CD4-positive, alpha-beta T cell (primary cell): ENCODE results near the gene CLHC1. TPM values are rescaled to one million over a fixed set of nuclear protein-coding genes. Genes with fewer than 3 reads are reported as not detected.
"Not testable (repeated sequence)": the region's sequence is repeated elsewhere in the genome, so short reads cannot be mapped to it uniquely, and the experiment has no call there.

Experiments used
- ATAC-seq: fragments of 200-7000 bp; cut with Tn5 transposase; one replicate; pipeline ENCODE4 v1.10.0; 2022; ENCODE audit warnings: mild to moderate bottlenecking; ENCODE audit not compliant: poor library complexity
- CTCF ChIA-PET: fragments of 350-600 bp; sonication (Branson Sonifier 250); formaldehyde crosslinking; loops from one replicate; lab custom pipeline; 2021; ENCODE audit warnings: antibody characterized with exemption, inconsistent platforms; lab: Charles Lee
- POLR2A ChIA-PET: fragments of 350-600 bp; sonication (Branson Sonifier 250); formaldehyde crosslinking; loops from one replicate; lab custom pipeline; 2021; ENCODE audit warnings: antibody characterized with exemption, inconsistent platforms; lab: Charles Lee
- DNase-seq, 14 experiments: peaks; one replicate each; pipeline ENCODE4 v3.0.0-alpha.2; 2013 to 2020; ENCODE audit warnings: mixed read lengths in 2 of 14
- H3K27ac ChIP-seq, 2 donors: one replicate each; pipeline versions ENCODE4 v1.5.1 to v1.7.0; 2013; ENCODE audit warnings: low read length in 2 of 2, low read depth in 1 of 2, mild to moderate bottlenecking in 1 of 2
- H3K27me3 ChIP-seq, 2 experiments: 1 replicate in 1 of 2; 2 replicates in 1 of 2; pipeline versions ENCODE4 v1.6.1 to v1.7.0; 2013; ENCODE audit warnings: low read length in 2 of 2, control low read depth in 1 of 2, mild to moderate bottlenecking in 1 of 2, moderate library complexity in 1 of 2; ENCODE audit not compliant: insufficient read depth in 2 of 2, control insufficient read depth in 1 of 2
- H3K36me3 ChIP-seq: one replicate; pipeline ENCODE4 v1.6.1; 2013; ENCODE audit warnings: low read length, control low read depth; ENCODE audit not compliant: insufficient read depth
- H3K4me1 ChIP-seq: one replicate; pipeline ENCODE4 v1.6.1; 2013; ENCODE audit warnings: low read length, control low read depth; ENCODE audit not compliant: insufficient read depth
- H3K4me3 ChIP-seq: one replicate; pipeline ENCODE4 v1.5.1; 2013; ENCODE audit warnings: mild to moderate bottlenecking, low read length, moderate library complexity
- H3K9me3 ChIP-seq, 2 experiments: 1 replicate in 1 of 2; 2 replicates in 1 of 2; pipeline versions ENCODE4 v1.6.1 to v1.7.0; 2013; ENCODE audit warnings: low read length in 2 of 2, mild to moderate bottlenecking in 2 of 2, control low read depth in 1 of 2, moderate library complexity in 1 of 2; ENCODE audit not compliant: control insufficient read depth in 1 of 2, insufficient read depth in 1 of 2
- H3K27ac Mint-ChIP-seq: one replicate; pipeline ENCODE4 v1.8.0; 2020; ENCODE audit warnings: mixed read lengths
- H3K27me3 Mint-ChIP-seq: one replicate; pipeline ENCODE4 v1.8.0; 2021; ENCODE audit warnings: mixed read lengths
- H3K36me3 Mint-ChIP-seq: one replicate; pipeline ENCODE4 v1.8.0; 2021; ENCODE audit warnings: low read depth, mixed read lengths
- H3K4me1 Mint-ChIP-seq: one replicate; pipeline ENCODE4 v1.8.0; 2021; ENCODE audit warnings: low read depth, mixed read lengths
- H3K4me3 Mint-ChIP-seq: one replicate; pipeline ENCODE4 v1.8.0; 2020; ENCODE audit warnings: mild to moderate bottlenecking, mixed read lengths
- H3K9me3 Mint-ChIP-seq: one replicate; pipeline ENCODE4 v1.8.0; 2020; ENCODE audit warnings: mixed read lengths
- CTCF ChIP-seq: fragments of 200-600 bp; IDR thresholded peaks from one replicate; pipeline ENCODE4 v1.8.0; 2022; ENCODE audit warnings: antibody characterized with exemption, mild to moderate bottlenecking
- intact Hi-C, 2 experiments: fragments of 100-400 bp; cut with DNase I in 1 of 2; cut with micrococcal nuclease in 1 of 2; formaldehyde crosslinking; loops; one replicate each; pipeline versions ENCODE4 v1.15.1 to v1.9.0; 2023 to 2025; cut with DNase I, micrococcal nuclease
- total RNA-seq, 174 experiments: library from RNA in 2 of 174; stranded (reverse) in 2 of 174; gene quantifications; one replicate each; pipeline ENCODE4 v1.2.3 and lab custom pipeline; 2021 to 2026

Gene CLHC1
- total RNA-seq, 2 experiments from 2014 or later, result 4.4 TPM

GRCh38 chr2:55204536-55204935 lies 27.6 kb downstream of the CLHC1 start:
- no peaks in the 10 kb centered on the region for H3K4me1 ChIP-seq
- H3K36me3 ChIP-seq, result no peaks in the 10 kb centered on the region
- H3K27me3 ChIP-seq, result no peaks in the 10 kb centered on the region
- no peaks in the 10 kb centered on the region for H3K27me3 Mint-ChIP-seq
- H3K4me3 ChIP-seq, result no peak overlapping the region
- intact Hi-C loops, result no loop called here
- CTCF ChIA-PET, result no interaction called here
- H3K27ac Mint-ChIP-seq, result no peak overlapping the region
- POLR2A ChIA-PET, result no interaction called here
- no peak overlapping the region for H3K4me3 Mint-ChIP-seq
- DNase-seq (no peak), ATAC-seq (no peak)
- peaks cover 30% of the 10 kb centered on the region for H3K9me3 Mint-ChIP-seq
- no peaks in the 10 kb centered on the region for H3K4me1 Mint-ChIP-seq
- peaks cover 3 to 8% of the 10 kb centered on the region in 2 experiments for H3K9me3 ChIP-seq
- no peak for TF ChIP-seq CTCF
- H3K27ac ChIP-seq, result no peak overlapping the region
- H3K36me3 Mint-ChIP-seq, result peaks cover 41% of the 10 kb centered on the region

- Histone ChIP-seq H3K27me3 (no peaks in the 10 kb centered on the region), H3K27ac (no peak overlapping the region), H3K36me3 (no peaks in the 10 kb centered on the region), H3K9me3 (peaks cover 3 to 8% of the 10 kb centered on the region in 2 experiments), H3K4me1 (no peaks in the 10 kb centered on the region), H3K4me3 (no peak overlapping the region)
- Mint-ChIP-seq H3K27me3 (no peaks in the 10 kb centered on the region), H3K27ac (no peak overlapping the region), H3K4me3 (no peak overlapping the region), H3K36me3 (peaks cover 69% of the 10 kb centered on the region), H3K4me1 (no peaks in the 10 kb centered on the region), H3K9me3 (peaks cover 31% of the 10 kb centered on the region)
- intact Hi-C loops, result no loop called here
- TF ChIP-seq CTCF, result no peak
- ChIA-PET CTCF (no interaction called here), POLR2A (no interaction called here)
- ATAC-seq (no peak), DNase-seq (no peak)
Measured at GRCh38 chr2:55200416-55200815, 31.7 kb downstream of the CLHC1 start.

DNA sequence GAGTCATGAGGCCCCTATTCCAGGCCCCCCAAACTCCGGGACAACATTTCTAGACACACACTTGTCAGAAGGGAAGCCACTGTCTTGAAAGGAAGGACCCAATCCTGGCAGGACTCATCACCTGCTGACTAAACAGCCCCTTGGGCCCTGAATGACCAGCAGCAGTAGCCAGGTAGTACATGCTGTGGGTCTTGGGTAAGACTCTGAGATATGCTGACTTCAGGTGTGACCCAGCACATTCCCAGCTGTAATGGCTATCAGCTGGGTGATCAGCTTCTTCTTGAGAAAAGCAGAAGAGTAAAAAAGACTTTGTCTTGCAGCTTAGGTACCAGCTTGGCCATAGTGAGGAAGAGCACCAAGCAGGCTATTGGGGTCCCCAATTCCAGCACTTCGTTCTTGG lies 35.6 kb downstream of the CLHC1 start:
- Mint-ChIP-seq H3K27ac (no peak overlapping the region), H3K36me3 (peaks cover 53% of the 10 kb centered on the region), H3K27me3 (no peaks in the 10 kb centered on the region), H3K9me3 (peaks cover 16% of the 10 kb centered on the region), H3K4me3 (no peak overlapping the region), H3K4me1 (no peaks in the 10 kb centered on the region)
- ATAC-seq, result no peak
- intact Hi-C loops, result no loop called here
- Histone ChIP-seq H3K27me3 (no peaks in the 10 kb centered on the region), H3K9me3 (peaks cover 0 to 8% of the 10 kb centered on the region in 2 experiments), H3K4me1 (no peaks in the 10 kb centered on the region), H3K27ac (no peak overlapping the region), H3K36me3 (no peaks in the 10 kb centered on the region), H3K4me3 (no peak overlapping the region)
- POLR2A ChIA-PET, result no interaction called here
- no peak for TF ChIP-seq CTCF
- no peak for DNase-seq
- CTCF ChIA-PET, result no interaction called here

DNA sequence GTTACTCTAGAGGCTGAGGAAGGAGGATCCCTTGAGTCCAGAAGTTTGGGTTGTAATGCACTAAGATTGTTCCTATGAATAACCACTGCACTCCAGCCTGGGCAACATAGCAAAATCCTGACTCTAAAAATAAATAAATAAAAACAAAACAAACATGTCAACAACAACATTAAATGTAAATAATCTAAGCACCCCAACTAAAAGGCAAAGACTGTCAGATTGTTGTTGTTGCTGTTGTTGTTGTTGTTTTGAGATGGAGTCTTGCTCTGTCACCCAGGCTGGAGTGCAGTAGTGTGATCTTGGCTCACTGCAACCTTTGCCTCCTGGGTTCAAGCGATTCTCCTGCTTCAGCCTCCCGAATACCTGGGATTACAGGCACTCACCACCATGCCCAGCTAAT lies 40.2 kb downstream of the CLHC1 start:
- H3K27me3 Mint-ChIP-seq, H3K4me3 ChIP-seq, H3K27me3 ChIP-seq, H3K27ac Mint-ChIP-seq, intact Hi-C loops, H3K4me1 ChIP-seq, H3K27ac ChIP-seq, H3K36me3 ChIP-seq, ATAC-seq, CTCF ChIA-PET, H3K9me3 Mint-ChIP-seq, POLR2A ChIA-PET, DNase-seq, H3K4me3 Mint-ChIP-seq, H3K4me1 Mint-ChIP-seq, H3K9me3 ChIP-seq: not testable (repeated sequence)
- peaks cover 27% of the 10 kb centered on the region for H3K36me3 Mint-ChIP-seq

GRCh38 chr2:55186837-55187236 lies 45.3 kb downstream of the CLHC1 start:
- H3K9me3 ChIP-seq, CTCF ChIA-PET: not testable (repeated sequence)

More at GRCh38 chr2:55186837-55187236, 45.3 kb downstream of the CLHC1 start:
- H3K4me3 Mint-ChIP-seq, H3K27me3 ChIP-seq, H3K27ac ChIP-seq, H3K9me3 Mint-ChIP-seq, H3K4me1 ChIP-seq, H3K4me1 Mint-ChIP-seq, ATAC-seq, POLR2A ChIA-PET, H3K4me3 ChIP-seq, H3K27ac Mint-ChIP-seq, H3K36me3 ChIP-seq, intact Hi-C loops, H3K27me3 Mint-ChIP-seq, DNase-seq: not testable (repeated sequence)
- H3K36me3 Mint-ChIP-seq, result peaks cover 16% of the 10 kb centered on the region
